GM21723 (cell line): ENCODE measurements around the gene NOP58.
"Not testable (repeated sequence)": the region's sequence is repeated elsewhere in the genome, so short reads cannot be mapped to it uniquely, and the experiment has no call there.

Source experiments
- ATAC-seq: cut with Tn5 transposase; IDR thresholded peaks from one replicate; pipeline ENCODE4 v1.9.1; 2021; ENCODE audit warnings: mild to moderate bottlenecking, moderate library complexity; ENCODE audit not compliant: unreplicated experiment

Gene NOP58

GRCh38 chr2:202265467-202266277 lies at the start of gene NOP58:
TSS of gene NOP58 (plus strand) at chr2:202265763. CDS start at chr2:202265942, 179 bp downstream.
- ATAC-seq, result peak; percentile 85

GRCh38 chr2:202221873-202222272 lies 43.7 kb upstream of the NOP58 start:
- ATAC-seq, result no peak

- peak; percentile 45 for ATAC-seq
These were observed 27.8 kb upstream of the NOP58 start for GRCh38 chr2:202237787-202238233.

- ATAC-seq, result peak; percentile 96
These were observed 27.0 kb upstream of the NOP58 start, which contains the start of gene SUMO1 for GRCh38 chr2:202238234-202239197. TSS of gene SUMO1 (minus strand) at chr2:202238597. CDS start at chr2:202238451, 146 bp downstream.

- not testable (repeated sequence) for ATAC-seq
These were observed 17.9 kb upstream of the NOP58 start for GRCh38 chr2:202247710-202248109.

GRCh38 chr2:202249521-202250253 lies 15.9 kb upstream of the NOP58 start:
- no peak for ATAC-seq

- no peak for ATAC-seq
These were observed 14.1 kb upstream of the NOP58 start for GRCh38 chr2:202251494-202251893.

- ATAC-seq, result no peak
These were observed 4.0 kb upstream of the NOP58 start for GRCh38 chr2:202261531-202261930.

GRCh38 chr2:202267495-202267894 lies 1.9 kb downstream of the NOP58 start:
- no peak for ATAC-seq

GRCh38 chr2:202269585-202269984 lies 4.0 kb downstream of the NOP58 start:
- ATAC-seq, result no peak

- no peak for ATAC-seq
These were observed 4.9 kb downstream of the NOP58 start for GRCh38 chr2:202270487-202270886.

GRCh38 chr2:202276078-202276720 lies 10.6 kb downstream of the NOP58 start:
- ATAC-seq, result not testable (repeated sequence)

GRCh38 chr2:202278036-202278760 lies 12.6 kb downstream of the NOP58 start:
- peak; percentile 51 for ATAC-seq

GRCh38 chr2:202278944-202279343 lies 13.4 kb downstream of the NOP58 start:
- ATAC-seq, result no peak

- ATAC-seq, result no peak
These were observed 21.0 kb downstream of the NOP58 start for GRCh38 chr2:202286595-202286994.

GRCh38 chr2:202289394-202290204 lies 24.0 kb downstream of the NOP58 start:
- ATAC-seq, result no peak

GRCh38 chr2:202290316-202290715 lies 24.8 kb downstream of the NOP58 start:
- no peak for ATAC-seq

GRCh38 chr2:202290970-202291369 lies 25.4 kb downstream of the NOP58 start:
- ATAC-seq, result no peak

GRCh38 chr2:202299712-202300111 lies 34.1 kb downstream of the NOP58 start:
- ATAC-seq, result peak; percentile 91
